Measurements from ENCODE around the gene ANTKMT. TPM values are rescaled to one million over a fixed set of nuclear protein-coding genes. Genes with fewer than 3 reads are reported as not detected.

The ANTKMT gene
- polyA plus RNA-seq, 1 donor from 2014 or later = 73.4 TPM

GRCh38 chr16:672371-672770, 48.6 kb upstream of the ANTKMT start:
- Histone ChIP-seq H3K4me2 (ENCODE audit: low read length) (no peak overlapping the region), H3K79me2 (replicated peaks; ENCODE audit: insufficient read depth, low read length) (peaks cover 9% of the 10 kb centered on the region), H3K9ac (ENCODE audit: low read length) (no peak overlapping the region), H3K27ac (ENCODE audit: low read length) (no peak overlapping the region), H4K20me1 (ENCODE audit: insufficient read depth) (no peaks in the 10 kb centered on the region), H3K4me3 (ENCODE audit: low read length) (no peak overlapping the region), H3K36me3 (ENCODE audit: insufficient read depth, low read length) (no peaks in the 10 kb centered on the region), H3K9me3 (ENCODE audit: low read length) (no peaks in the 10 kb centered on the region), H3F3A (ENCODE audit: insufficient read depth, low read length, poor library complexity, severe bottlenecking) (no peaks in the 10 kb centered on the region), H3K9me2 (ENCODE audit: insufficient read depth, low read length) (no peaks in the 10 kb centered on the region), H2AFZ (ENCODE audit: low read depth, low read length) (no peak overlapping the region), H3K27me3 (ENCODE audit: insufficient read depth, low read depth, low read length) (peaks cover 3% of the 10 kb centered on the region)
- no peak for TF ChIP-seq TAF1 (IDR thresholded peaks at IDR 0.05; ENCODE audit: low read depth)
- TF ChIP-seq CTCF (IDR thresholded peaks at IDR 0.05; ENCODE audit: poor library complexity, severe bottlenecking) = no peak
- no peak for TF ChIP-seq RAD21 (conservative IDR thresholded peaks at IDR 0.05)
- TF ChIP-seq EP300 (conservative IDR thresholded peaks at IDR 0.05; ENCODE audit: poor library complexity, severe bottlenecking) = no peak
- no peak for TF ChIP-seq SMC3 (conservative IDR thresholded peaks at IDR 0.05; ENCODE audit: poor library complexity)
- TF ChIP-seq POLR2AphosphoS5 (IDR thresholded peaks at IDR 0.05) = no peak
- TF ChIP-seq MXI1 (conservative IDR thresholded peaks at IDR 0.05; ENCODE audit: poor library complexity, severe bottlenecking) = no peak
- TF ChIP-seq EZH2 (IDR thresholded peaks at IDR 0.05; ENCODE audit: borderline replicate concordance, insufficient read depth, low read length, poor library complexity, severe bottlenecking) = no peak
- no peak for TF ChIP-seq REST (IDR thresholded peaks at IDR 0.05; ENCODE audit: borderline replicate concordance)

- TF ChIP-seq EZH2 (IDR thresholded peaks at IDR 0.05; ENCODE audit: borderline replicate concordance, insufficient read depth, low read length, poor library complexity, severe bottlenecking) (no peak), TAF1 (IDR thresholded peaks at IDR 0.05; ENCODE audit: low read depth) (no peak), MXI1 (conservative IDR thresholded peaks at IDR 0.05; ENCODE audit: poor library complexity, severe bottlenecking) (no peak), CTCF (IDR thresholded peaks at IDR 0.05; ENCODE audit: poor library complexity, severe bottlenecking) (no peak), POLR2AphosphoS5 (IDR thresholded peaks at IDR 0.05) (no peak), RAD21 (conservative IDR thresholded peaks at IDR 0.05) (no peak), REST (IDR thresholded peaks at IDR 0.05; ENCODE audit: borderline replicate concordance) (no peak), SMC3 (conservative IDR thresholded peaks at IDR 0.05; ENCODE audit: poor library complexity) (no peak), EP300 (conservative IDR thresholded peaks at IDR 0.05; ENCODE audit: poor library complexity, severe bottlenecking) (no peak)
- no peaks in the 10 kb centered on the region for H3K9me3 ChIP-seq (ENCODE audit: low read length)
- H3K9me2 ChIP-seq (ENCODE audit: insufficient read depth, low read length) = no peaks in the 10 kb centered on the region
- no peak overlapping the region for H3K27ac ChIP-seq (ENCODE audit: low read length)
- H3K36me3 ChIP-seq (ENCODE audit: insufficient read depth, low read length) = no peaks in the 10 kb centered on the region
- H3K79me2 ChIP-seq (replicated peaks; ENCODE audit: insufficient read depth, low read length) = peaks cover 9% of the 10 kb centered on the region
- no peaks in the 10 kb centered on the region for H4K20me1 ChIP-seq (ENCODE audit: insufficient read depth)
- no peak overlapping the region for H3K4me3 ChIP-seq (ENCODE audit: low read length)
- no peaks in the 10 kb centered on the region for H3F3A ChIP-seq (ENCODE audit: insufficient read depth, low read length, poor library complexity, severe bottlenecking)
- H3K4me2 ChIP-seq (ENCODE audit: low read length) = no peak overlapping the region
- peaks cover 3% of the 10 kb centered on the region for H3K27me3 ChIP-seq (ENCODE audit: insufficient read depth, low read depth, low read length)
- H2AFZ ChIP-seq (ENCODE audit: low read depth, low read length) = no peak overlapping the region
- no peak overlapping the region for H3K9ac ChIP-seq (ENCODE audit: low read length)
These were observed 48.1 kb upstream of the ANTKMT start for GRCh38 chr16:672851-673250.
